HG03378 (cell line): ENCODE results near the gene KRTAP12-2.
"Not testable (repeated sequence)": the region's sequence is repeated elsewhere in the genome, so short reads cannot be mapped to it uniquely, and the experiment has no call there.

Experiments
- ATAC-seq: cut with Tn5 transposase; IDR thresholded peaks from one replicate; pipeline ENCODE4 v1.9.1; 2021; ENCODE audit warnings: mild to moderate bottlenecking, moderate library complexity; ENCODE audit not compliant: unreplicated experiment

KRTAP12-2 gene

GRCh38 chr21:44653656-44654575 lies 12.8 kb downstream of the KRTAP12-2 start:
- ATAC-seq: no peak

- no peak for ATAC-seq
Measured at GRCh38 chr21:44653123-44653522, 13.6 kb downstream of the KRTAP12-2 start.

GRCh38 chr21:44650973-44651675 lies 15.6 kb downstream of the KRTAP12-2 start:
- no peak for ATAC-seq

GRCh38 chr21:44650265-44650972 lies 16.3 kb downstream of the KRTAP12-2 start:
- no peak for ATAC-seq

GRCh38 chr21:44649521-44650100 lies 17.1 kb downstream of the KRTAP12-2 start:
- no peak for ATAC-seq

- ATAC-seq: no peak
Measured at GRCh38 chr21:44648557-44649311, 18.0 kb downstream of the KRTAP12-2 start.

GRCh38 chr21:44647222-44647552 lies 19.5 kb downstream of the KRTAP12-2 start:
- ATAC-seq: no peak

- not testable (repeated sequence) for ATAC-seq
Measured at GRCh38 chr21:44646366-44647221, 20.1 kb downstream of the KRTAP12-2 start, which contains the start of gene KRTAP10-11. KRTAP10-11 (plus strand) TSS chr21:44646414; CDS start chr21:44646459, 45 bp downstream.

- no peak for ATAC-seq
Measured at GRCh38 chr21:44644878-44645277, 21.8 kb downstream of the KRTAP12-2 start.

- no peak for ATAC-seq
Measured at GRCh38 chr21:44643741-44644310, 22.9 kb downstream of the KRTAP12-2 start.

- ATAC-seq: no peak
Measured at GRCh38 chr21:44640761-44641160, 26.0 kb downstream of the KRTAP12-2 start.

GRCh38 chr21:44639331-44639655 lies 27.4 kb downstream of the KRTAP12-2 start:
- no peak for ATAC-seq

- not testable (repeated sequence) for ATAC-seq
Measured at GRCh38 chr21:44638506-44639330, 28.0 kb downstream of the KRTAP12-2 start.

GRCh38 chr21:44637851-44638348 lies 28.8 kb downstream of the KRTAP12-2 start:
- ATAC-seq: not testable (repeated sequence)

- no peak for ATAC-seq
Measured at GRCh38 chr21:44637018-44637850, 29.5 kb downstream of the KRTAP12-2 start, which contains the start of gene KRTAP10-10. KRTAP10-10 (plus strand) TSS chr21:44637356; CDS start chr21:44637418, 62 bp downstream.

- ATAC-seq: no peak
Measured at GRCh38 chr21:44636209-44637017, 30.3 kb downstream of the KRTAP12-2 start.
